GM12873 (cell line): ENCODE results near the gene NOBOX.
"Not testable (repeated sequence)": the region's sequence is repeated elsewhere in the genome, so short reads cannot be mapped to it uniquely, and the experiment has no call there.

Experiments
- TF ChIP-seq, protein P1 (sequence below): IDR thresholded peaks from 2 replicates; pipeline ENCODE4 v1.5.1; 2012; ENCODE audit warnings: low read depth, mild to moderate bottlenecking, moderate library complexity, low read length, control low read depth; ENCODE audit not compliant: insufficient read depth; ENCODE audit errors: missing control alignments

The NOBOX gene

GRCh38 chr7:144379776-144380384, 23.6 kb downstream of the NOBOX start:
- TF ChIP-seq, protein P1, sequence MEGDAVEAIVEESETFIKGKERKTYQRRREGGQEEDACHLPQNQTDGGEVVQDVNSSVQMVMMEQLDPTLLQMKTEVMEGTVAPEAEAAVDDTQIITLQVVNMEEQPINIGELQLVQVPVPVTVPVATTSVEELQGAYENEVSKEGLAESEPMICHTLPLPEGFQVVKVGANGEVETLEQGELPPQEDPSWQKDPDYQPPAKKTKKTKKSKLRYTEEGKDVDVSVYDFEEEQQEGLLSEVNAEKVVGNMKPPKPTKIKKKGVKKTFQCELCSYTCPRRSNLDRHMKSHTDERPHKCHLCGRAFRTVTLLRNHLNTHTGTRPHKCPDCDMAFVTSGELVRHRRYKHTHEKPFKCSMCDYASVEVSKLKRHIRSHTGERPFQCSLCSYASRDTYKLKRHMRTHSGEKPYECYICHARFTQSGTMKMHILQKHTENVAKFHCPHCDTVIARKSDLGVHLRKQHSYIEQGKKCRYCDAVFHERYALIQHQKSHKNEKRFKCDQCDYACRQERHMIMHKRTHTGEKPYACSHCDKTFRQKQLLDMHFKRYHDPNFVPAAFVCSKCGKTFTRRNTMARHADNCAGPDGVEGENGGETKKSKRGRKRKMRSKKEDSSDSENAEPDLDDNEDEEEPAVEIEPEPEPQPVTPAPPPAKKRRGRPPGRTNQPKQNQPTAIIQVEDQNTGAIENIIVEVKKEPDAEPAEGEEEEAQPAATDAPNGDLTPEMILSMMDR, result no peak

- TF ChIP-seq, protein P1, result no peak
Observed at GRCh38 chr7:144378651-144379050, 24.8 kb downstream of the NOBOX start.

DNA sequence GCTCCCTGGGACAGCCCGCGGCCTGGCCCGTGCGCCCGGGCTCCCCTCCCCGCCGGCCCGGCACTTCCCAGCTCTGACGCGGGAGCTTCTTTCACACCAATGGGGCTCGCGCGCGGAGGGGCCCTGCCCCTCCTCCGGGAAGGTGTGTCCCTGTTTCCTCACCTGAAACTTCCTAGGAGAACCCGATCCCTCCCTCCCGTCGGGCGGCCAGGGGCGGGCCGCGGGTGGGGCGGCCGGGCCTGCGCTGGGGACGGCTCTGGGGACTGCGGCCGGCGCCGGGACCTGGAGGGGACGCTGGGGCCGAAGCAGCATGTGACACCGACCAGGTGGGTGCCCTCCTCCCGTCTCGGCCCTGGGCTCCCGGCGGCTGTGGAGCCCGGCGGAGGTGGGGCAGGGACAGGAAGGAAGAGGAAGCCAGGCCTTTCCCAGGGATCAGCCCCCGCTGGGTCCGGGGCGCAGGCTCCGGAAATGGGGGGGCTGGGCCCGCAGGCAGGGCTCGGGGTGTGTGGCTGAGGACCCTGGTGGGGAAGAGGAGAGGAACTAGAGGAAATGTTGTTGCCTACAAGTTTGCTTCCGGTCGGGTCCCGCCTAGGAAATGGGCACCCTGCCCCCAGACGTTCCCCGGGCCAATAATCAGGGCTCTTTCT, 48.2 kb downstream of the NOBOX start, which contains the start of gene ARHGEF5:
Gene ARHGEF5, plus strand, starts transcription at position 227 of the 647 bp plus-strand sequence. CDS start 7,268 bp downstream, outside the sequence.
- TF ChIP-seq, protein P1, result not testable (repeated sequence)
